ENCODE measurements around the gene VTI1A.
"Not testable (repeated sequence)": the region's sequence is repeated elsewhere in the genome, so short reads cannot be mapped to it uniquely, and the experiment has no call there.

VTI1A gene

DNA sequence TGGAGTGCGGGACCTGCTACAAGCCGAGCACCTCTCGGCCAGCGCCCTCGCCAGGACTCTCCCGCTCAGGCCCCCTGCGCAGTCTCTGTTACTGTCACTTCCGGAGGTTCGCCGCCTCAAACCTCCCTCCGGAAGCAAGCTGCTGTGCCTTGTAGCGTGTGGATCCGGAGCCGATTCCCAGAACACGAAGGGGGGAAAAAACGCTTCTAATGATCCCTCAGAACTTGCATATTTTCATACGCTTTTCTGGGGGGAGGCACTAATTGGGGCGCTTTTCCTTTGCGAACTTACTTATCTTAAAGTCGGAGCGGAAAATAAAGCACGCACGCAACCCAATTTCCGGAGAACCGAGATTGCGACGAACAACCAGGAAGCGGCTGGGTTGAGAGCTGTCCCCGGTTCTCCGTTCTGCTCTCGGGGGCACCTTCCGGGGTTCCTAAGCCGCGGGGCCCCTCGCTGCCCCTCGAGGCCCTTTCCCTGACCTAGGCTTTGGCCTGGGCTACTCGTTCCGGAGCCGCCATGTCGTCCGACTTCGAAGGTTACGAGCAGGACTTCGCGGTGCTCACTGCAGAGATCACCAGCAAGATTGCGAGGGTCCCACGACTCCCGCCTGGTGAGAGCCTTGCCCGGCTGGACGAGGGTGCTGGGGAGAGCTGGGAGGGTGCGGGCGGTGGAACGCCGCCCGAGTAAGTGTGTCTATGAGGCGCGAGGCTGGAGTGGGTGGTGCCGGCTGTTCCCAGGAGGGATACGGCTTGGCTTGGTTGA, at the start of gene VTI1A, which contains the start of gene ZDHHC6:
Gene VTI1A (plus strand): TSS at position 361 of the 765 bp plus-strand sequence. CDS start 159 bp downstream, at position 520.
Gene ZDHHC6 (minus strand): TSS at position 60 of the 765 bp plus-strand sequence. CDS start 1,478 bp downstream, outside the sequence.
- DNase-seq (ENCODE audit: low read depth in 2 of 2) = peak; percentile 74 to 76

DNA sequence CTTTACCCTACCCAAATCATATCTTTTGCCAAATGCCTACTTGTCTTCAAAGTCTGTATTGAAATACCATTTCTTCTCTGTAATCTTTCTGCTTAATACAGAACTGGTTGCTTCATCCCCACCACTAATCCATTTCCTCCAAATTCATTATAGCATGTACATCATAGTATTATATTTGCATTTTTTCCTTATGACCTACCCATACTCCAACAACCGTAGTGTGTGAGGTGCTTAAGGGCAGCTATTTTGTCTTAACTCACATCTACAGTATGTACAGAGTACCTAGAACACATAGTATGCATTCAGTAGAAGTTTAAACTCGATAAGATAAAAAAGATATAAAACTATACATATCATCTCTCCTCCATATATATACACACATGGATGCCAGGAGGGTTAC, 49.4 kb upstream of the VTI1A start:
- no peak for DNase-seq (ENCODE audit: low read depth in 2 of 2)

GRCh38 chr10:112402917-112403316, 44.1 kb upstream of the VTI1A start:
- DNase-seq (ENCODE audit: low read depth in 2 of 2) = no peak

- DNase-seq (ENCODE audit: low read depth in 2 of 2) = no peak
Measured at GRCh38 chr10:112404617-112405016, 42.4 kb upstream of the VTI1A start.

GRCh38 chr10:112406806-112407205, 40.2 kb upstream of the VTI1A start:
- not testable (repeated sequence) for DNase-seq (ENCODE audit: low read depth in 2 of 2)

GRCh38 chr10:112407696-112408095, 39.3 kb upstream of the VTI1A start:
- no peak for DNase-seq (ENCODE audit: low read depth in 2 of 2)

GRCh38 chr10:112409299-112409698, 37.7 kb upstream of the VTI1A start:
- no peak for DNase-seq (ENCODE audit: low read depth in 2 of 2)

DNA sequence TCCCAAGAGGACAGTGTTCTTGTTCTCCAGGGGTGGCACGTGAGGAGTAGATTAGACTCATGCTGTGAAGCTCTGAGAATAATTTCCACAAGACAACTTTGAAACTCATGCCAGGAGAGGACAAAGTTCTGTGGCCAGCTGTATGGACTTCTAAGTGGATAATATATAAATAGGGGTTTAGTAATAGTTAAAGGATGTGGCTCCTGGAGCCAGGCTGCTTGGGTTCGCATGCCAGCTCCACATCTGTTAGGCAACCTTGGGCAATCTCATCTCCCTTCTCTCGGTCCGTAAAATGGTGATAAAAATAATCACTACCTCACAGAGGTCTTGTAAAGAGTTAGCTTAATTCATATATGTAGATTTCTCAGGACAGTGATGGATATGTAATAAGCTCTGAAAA, 37.3 kb upstream of the VTI1A start:
- DNase-seq (ENCODE audit: low read depth in 2 of 2) = no peak

DNA sequence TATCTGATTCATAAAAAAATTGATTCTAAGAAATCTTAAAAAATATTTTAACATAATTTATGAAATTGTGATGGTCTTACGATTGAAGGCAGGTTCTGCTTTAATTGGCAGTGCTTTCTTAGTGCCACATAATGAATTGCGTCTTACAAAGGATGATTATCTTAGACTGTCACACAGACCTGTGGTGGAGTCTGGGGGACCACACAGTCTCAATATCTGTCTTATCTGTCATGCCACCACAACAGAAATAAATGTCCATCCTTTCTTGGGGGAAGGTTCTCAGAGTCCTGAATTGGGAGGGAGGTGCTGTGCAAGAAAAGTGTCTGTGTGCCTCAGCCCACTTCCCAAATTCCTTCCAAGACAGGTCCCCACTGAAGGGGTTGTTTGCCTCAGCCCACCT, 34.3 kb upstream of the VTI1A start:
- DNase-seq (ENCODE audit: low read depth in 2 of 2) = no peak

- DNase-seq (ENCODE audit: low read depth in 2 of 2) = no peak
Measured at GRCh38 chr10:112421731-112422130, 25.3 kb upstream of the VTI1A start.

- DNase-seq (ENCODE audit: low read depth in 2 of 2) = no peak
Measured at GRCh38 chr10:112424651-112425050, 22.4 kb upstream of the VTI1A start.

DNA sequence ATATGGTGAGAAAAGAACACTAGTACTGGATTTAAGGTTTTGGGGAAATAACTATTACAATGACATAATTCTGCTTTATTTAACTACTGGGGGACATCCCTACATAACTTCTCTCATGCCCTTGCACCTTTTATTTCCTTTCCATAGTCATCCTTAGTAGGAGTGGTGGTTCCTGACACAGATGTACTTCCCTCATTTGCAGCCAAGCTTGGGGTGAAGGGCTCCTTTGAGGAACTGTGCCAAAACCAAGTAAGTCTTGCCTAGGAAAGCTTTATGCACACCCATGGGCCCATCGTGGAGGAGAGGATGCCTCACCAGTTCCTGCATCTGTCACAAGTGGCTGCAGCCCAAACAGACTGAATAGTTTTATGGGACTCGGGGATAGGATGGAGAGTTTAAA, 20.9 kb upstream of the VTI1A start:
- DNase-seq (ENCODE audit: low read depth in 2 of 2) = no peak

DNA sequence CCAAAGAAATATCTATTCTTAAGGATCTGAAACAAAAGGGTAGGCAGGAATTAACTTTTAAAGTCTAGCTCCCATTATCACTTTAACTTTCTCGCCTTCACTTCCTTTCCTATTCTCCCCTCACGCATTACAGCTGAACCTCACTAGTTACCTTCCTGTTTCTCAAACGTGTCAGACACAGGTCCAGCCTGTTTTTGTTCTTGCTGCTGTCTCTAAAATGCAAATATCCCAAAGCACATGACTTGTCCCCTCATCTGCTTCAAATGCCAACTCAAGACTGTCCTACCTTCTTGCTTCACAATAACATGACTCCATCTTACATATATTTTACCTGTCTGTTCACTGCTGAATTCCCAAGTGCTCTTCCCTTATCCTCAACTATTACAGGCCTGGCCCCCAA, 17.9 kb upstream of the VTI1A start:
- DNase-seq (ENCODE audit: low read depth in 2 of 2) = no peak

GRCh38 chr10:112429654-112430230, 17.3 kb upstream of the VTI1A start:
- DNase-seq (ENCODE audit: low read depth in 2 of 2) = no peak

- DNase-seq (ENCODE audit: low read depth in 2 of 2) = no peak
Measured at GRCh38 chr10:112433136-112433535, 13.9 kb upstream of the VTI1A start.

- DNase-seq (ENCODE audit: low read depth in 2 of 2) = no peak
Measured at GRCh38 chr10:112434988-112435619, 11.9 kb upstream of the VTI1A start.

DNA sequence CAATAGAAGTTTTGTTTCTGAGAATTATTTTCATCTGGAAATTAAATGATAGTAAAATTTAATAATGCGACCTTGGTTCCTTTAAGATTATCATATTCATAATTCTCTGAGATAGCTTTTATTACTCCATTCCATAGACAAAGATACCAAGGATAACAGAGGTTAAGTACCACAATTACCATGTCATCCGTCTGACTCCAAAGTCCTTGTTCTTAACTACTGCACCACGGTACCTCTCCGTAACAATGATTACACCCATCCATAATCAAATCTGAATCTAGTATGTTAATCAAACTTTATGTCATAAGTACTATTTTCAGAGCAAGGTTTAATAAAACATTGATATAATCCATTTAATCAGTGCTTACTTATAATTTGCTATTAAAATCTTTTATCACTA, 8.7 kb upstream of the VTI1A start:
- DNase-seq (ENCODE audit: low read depth in 2 of 2) = no peak

DNA sequence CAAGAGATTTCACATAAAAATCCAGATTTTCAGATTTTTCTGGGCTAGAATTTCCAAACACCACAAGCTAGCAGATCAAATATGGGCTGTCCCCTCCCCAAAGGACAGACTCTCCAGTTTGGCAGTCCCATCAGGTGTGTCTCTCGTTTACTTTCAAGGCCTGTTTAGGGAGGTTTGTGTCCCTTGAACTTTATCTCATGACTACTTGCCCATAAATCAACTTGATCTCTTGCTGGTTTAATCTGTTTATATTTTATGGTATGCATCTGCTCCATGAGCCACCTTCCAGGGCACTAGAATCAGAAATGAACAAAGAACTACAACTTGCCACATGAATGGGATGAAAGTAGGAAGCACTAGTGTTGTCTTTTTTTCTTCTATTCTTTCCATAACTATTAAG, 5.5 kb upstream of the VTI1A start:
- no peak for DNase-seq (ENCODE audit: low read depth in 2 of 2)

DNA sequence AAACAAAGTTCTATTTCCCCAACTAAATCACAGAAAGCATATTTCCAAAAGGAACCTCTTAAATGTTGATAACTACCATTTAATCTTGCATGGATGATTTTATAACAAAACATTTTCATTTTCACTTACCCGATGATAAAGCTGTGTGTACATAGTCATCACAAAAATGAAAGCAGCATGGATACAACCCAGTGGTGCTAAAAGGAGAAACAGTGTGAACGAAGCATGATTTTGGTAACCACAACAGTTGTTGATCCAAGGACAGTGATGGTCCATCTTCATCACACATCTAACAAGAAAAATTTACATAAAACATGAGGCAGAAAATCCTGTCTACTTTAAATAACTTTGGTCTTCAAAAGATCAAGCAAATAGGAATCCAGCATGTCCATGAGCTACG, 5.0 kb upstream of the VTI1A start:
- no peak for DNase-seq (ENCODE audit: low read depth in 2 of 2)

GRCh38 chr10:112446055-112446854, 760 bp upstream of the VTI1A start:
- no peak for DNase-seq (ENCODE audit: low read depth in 2 of 2)

DNA sequence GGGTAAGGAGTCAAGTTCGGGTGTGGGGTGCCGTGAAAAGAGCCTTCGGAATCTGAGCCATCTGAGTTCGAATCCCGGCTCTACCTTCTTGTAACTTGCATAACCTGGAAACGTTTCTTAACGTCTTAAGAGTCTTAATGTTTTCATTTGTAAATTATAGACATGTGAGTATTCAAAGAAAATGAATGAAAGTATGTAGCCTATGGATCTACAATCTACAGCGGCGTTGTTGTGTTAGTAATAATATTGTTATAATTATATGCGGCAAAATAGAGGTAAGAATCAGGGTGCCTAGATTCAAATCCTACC, 559 bp downstream of the VTI1A start:
- DNase-seq (ENCODE audit: low read depth in 2 of 2) = no peak

GRCh38 chr10:112448888-112449287, 1.9 kb downstream of the VTI1A start:
- no peak for DNase-seq (ENCODE audit: low read depth in 2 of 2)

Data from stimulated activated CD4-positive, alpha-beta T cell treated with anti-CD3 and anti-CD28 coated beads, Interleukin-12 subunit alpha, Interleukin-12 subunit beta, amount 100 ng/mL, for 24 hours (primary cell).